T-helper 9 cell (primary cell): ENCODE results near the gene FAM120AOS.
"Not testable (repeated sequence)": the region's sequence is repeated elsewhere in the genome, so short reads cannot be mapped to it uniquely, and the experiment has no call there.

Experiments
- DNase-seq: peaks from one replicate; pipeline ENCODE4 v3.0.0-alpha.2; 2020

The FAM120AOS gene

DNA sequence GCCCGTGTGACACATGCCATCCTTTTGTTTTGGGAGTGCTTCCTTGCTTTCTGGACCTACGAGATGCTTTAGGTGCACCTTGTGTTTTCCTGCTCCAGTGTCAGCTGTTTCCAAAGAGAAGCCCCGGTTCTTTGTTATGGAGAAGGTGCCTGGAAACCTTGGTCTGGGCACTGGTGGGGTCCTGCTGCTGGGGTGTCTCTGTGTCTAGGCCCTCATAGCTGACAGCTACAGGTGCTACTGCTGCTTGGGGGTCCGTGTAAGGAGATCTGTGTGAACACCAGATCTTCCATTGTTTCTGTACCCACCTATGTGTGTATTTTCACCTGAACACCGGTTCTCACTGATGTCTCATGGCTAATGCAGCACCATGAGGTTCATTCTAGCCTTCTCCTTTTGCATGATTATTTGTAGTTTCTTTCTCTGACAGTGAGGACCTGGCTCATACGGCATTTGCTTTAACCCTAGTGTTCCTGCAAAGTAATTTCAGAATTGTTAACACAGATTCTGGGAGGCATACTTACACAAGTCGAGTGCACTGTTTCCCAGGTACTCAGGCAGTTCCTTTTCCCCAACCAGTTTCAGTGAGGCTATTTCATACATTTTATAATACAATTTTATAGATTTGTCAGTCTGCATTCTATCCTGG lies 13.2 kb upstream of the FAM120AOS start:
- no peak for DNase-seq

DNA sequence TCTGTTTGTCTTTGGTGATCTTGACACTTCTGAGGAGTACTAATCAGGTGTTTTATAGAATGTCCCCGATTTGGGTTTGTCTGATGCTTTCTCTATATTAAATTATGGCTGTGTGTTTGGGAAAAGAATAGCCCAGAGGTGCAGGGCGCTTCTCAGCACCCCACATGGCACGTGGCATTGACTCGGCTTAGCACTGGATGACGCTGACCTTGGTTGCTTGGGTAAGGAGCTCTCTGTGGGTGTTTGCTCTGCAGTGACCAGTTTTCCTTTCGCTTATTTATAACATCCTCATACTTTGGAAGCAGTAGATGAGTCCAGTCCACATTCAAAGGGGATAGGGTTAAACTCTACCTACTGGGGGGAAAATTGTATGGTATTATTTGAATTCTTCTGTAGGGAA lies 12.5 kb upstream of the FAM120AOS start:
- DNase-seq: no peak

DNA sequence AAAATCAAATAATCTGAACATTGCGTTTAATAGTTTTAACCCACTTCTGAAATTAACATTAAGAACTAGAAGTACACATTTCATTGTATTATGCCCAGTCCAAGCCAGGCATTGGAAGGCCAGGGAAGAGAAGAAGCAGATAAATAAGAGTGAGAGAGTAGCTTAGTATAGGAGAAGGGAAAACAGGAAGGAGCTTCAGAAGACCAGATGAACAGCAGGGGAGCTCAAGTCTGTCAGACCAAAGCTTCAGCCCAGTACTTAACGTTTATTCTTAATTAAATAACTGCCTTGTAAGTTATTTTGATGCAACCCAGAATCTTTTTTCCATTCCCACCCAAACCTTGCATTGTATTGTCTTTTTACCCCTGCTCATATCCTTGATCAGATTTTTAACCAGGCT lies 11.5 kb upstream of the FAM120AOS start:
- no peak for DNase-seq

DNA sequence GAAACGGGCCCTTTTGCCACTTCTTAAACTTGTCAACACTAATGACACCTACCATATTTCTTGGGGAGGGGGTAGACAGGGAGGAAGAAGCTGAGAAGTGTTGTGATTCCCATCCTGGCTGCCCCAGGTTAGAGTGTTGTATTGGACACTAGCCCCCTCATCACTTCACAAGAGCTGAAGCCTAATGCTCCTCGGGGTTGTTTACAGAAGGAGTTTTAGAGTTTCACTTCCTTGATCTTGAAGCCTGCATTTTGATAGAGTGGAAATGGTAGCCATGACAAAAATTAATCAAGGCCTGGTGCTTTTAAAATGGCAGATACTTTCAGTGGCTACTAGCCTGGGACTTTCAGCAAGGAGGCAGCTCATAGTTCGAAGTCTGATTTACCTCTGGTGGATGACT lies 11.0 kb upstream of the FAM120AOS start:
- DNase-seq: no peak

DNA sequence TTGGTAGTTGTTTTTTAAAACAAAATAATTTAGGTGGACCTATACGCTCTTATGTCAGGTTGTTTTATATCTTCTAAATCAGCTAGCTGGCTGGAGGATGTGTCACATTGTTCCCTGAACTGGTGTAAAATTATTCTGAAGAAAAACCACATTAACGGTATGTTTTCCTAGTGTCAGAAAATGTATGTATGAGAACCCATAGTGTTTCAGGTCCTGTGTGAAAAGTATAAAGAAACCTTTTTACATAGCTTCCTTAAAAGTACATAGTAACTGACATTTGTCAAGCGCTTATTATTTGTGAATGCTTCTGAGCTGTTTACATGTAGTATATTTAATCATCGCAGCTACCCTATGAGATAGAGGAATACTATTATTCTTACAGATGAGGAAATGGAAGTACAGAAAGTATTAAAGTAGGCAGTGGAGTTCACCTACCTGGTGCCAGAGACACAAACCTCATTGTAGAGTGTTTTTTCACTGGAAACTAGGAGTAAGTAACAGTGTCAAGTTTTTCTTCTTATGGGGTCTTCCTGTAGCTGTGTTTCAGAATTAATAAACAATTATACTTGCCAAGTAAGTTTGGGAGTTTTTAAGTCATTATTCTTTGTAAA lies 10.4 kb upstream of the FAM120AOS start:
- no peak for DNase-seq

DNA sequence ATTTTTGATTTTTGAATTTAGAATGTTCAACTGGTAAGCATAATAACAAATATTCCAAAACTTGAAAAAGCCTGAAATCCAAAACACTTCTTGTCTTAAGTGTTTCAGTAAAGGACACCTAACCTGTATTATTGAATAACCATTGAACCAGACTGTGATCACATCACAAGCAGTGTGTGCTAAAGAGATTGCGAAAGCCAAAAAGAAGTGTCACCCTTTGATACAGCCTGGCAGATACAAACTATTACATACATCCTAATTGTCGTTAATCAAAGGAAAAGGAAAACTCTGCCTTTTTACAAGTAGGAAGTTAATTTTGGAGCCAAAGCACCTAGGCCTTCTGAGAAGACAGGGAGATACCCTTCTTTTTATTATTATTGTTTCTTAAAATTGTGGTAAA lies 8.4 kb upstream of the FAM120AOS start:
- DNase-seq: no peak

DNA sequence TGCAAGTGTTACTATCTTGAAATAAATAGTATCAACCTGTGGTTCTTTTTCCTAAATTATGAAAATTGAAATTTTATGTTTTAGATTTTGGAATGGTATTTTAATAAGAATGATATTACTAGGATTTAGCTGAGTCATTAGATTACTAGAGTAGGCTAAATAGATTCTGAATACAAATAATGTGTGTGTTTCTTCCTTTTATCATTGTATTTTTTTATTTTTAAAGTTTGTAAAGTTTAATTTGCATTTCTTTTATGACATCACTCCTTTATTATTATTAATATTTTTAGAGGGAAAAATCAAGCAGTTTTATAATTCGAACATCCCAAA lies 8.0 kb upstream of the FAM120AOS start:
- no peak for DNase-seq

DNA sequence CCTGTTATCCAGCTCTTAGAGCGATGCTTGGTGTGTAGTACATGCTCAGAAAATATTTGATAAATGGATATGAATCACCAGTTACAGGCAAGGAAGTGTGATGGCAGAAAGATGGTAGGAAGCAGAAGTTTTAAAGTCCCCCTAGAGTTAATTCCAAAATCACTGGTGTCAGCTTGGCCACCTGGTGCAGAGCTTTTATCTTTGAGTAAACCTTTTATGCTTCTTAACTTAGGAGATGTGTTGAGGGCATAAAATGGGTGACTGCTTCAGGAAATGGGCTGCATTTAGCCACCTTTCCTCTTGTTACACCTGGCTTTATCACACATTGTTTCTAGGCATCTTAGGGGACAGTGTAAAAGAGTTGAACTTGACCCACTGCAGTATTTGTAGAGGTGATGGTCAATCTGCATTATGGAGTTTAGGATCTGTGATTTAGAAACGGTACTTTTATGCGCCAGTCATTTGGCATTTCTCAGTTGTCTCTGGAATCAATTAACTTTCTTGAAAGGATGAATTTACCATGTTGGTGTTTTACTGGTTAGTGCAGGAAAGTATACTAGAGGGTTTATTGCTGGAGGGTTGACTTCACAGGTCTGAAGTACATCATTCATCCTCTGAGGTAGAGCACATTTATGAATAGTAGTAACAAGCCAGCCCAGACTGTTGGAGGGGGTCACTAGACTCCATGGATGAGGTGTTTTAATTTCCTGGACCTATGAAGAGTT lies 7.5 kb upstream of the FAM120AOS start:
- no peak for DNase-seq

DNA sequence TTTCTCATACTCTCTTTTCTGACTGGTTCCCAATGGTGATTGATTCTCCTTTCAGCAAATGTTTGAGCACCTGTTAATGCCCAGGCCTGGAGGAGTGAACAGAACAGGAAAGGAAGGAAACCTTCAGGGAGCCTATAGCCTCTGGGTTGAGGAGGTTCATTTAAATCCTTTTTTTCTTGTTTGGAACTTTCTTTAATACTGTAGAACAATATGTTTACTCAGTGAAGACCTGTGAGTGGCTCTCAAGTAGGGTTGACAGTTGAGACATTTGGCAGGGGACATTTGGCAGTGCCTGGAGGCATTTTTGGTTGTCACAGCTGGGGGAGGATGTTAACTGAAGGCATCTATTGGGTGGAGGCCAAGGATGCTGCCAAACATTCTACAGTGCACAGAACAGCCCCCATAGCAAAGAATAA lies 6.1 kb upstream of the FAM120AOS start:
- DNase-seq: no peak

DNA sequence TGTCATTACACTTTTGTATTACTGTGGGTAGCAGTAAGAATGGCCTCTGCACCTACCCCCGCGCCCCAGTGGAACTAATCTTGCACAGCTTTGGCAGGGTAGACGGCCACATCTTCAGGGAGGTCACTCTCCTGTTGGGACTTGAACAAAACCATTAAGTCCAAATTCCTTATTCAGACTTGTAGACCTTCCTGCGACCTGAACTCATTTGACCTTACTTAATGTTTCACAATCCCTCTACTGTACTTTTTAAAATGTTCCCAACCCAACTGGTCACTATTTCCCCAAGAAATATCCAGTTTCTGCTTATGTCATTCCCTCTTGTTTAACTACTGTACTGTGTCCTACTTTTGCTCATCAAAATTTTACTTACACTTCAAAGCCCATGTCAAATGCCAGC lies 5.3 kb upstream of the FAM120AOS start:
- no peak for DNase-seq

DNA sequence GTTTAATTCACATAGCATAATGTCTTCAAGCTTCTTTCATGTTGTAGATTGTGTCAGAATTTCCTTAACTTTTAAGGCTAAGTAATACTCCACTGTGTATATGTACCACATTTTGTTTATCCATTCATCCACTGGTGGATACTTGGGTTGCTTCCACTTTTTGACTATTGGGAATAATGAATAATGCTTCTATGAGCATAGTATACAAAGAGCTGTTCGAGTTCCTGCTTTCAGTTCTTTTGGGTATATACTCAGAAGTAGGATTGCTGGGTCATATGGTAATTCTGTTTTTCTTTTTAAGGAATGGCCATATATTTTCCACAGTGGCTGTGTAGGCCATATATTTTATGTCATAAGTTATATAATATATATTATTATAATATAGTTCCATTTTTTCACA lies 3.6 kb upstream of the FAM120AOS start:
- DNase-seq: no peak

DNA sequence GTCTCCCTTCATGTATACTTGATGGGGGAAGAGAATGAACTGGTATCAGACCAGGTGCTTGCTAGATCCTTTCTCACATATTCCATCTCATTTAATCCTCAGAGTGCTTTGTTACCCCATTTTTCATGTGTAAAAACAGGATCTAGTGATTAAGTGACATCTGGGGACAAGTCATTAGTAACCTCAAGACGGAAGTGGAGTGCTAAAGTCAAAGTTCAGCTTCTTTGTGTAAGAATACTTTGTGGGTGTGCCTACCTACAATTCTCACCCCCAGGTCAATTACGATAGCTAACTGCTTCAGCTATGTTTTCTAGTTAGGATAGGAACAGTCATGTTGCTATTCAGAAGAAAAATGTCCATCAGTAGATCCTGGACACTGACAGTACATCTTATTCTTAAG lies 3.1 kb upstream of the FAM120AOS start:
- no peak for DNase-seq

DNA sequence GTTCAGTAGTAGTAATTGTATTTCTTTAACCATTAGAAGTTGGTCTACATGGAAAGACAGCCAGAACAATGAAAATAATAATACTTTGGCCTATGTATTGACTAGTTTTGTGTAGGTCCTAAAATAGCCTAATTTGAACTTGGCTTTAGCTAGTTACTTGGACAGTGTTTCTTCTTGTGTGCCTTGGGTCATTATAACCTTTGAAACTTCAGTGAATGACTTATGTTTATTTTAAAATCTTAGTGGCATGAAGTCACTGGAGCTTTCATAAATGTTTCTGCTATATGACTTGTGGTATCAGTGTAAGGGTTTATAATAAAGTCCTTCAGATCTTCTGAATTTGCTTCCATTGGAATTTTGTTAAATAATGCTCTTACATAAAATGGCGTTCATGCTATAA lies 2.6 kb upstream of the FAM120AOS start:
- DNase-seq: no peak

DNA sequence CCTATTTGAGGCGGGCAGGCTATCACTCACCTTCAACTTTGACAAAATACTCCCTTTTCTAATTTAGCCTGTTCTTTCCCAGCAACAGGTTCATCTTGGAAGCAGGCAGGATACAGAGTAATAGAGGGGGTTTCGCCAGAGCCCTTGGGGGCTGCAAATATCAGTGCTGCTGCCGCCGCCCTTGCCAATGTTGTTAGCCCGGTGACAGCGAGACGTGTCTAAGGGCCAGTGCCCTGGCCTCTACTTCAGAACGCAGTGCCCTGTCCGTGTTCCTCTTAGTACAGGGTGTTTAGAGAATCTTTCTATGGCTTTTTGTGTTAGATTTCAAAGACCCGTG lies 703 bp downstream of the FAM120AOS start:
- DNase-seq: no peak

DNA sequence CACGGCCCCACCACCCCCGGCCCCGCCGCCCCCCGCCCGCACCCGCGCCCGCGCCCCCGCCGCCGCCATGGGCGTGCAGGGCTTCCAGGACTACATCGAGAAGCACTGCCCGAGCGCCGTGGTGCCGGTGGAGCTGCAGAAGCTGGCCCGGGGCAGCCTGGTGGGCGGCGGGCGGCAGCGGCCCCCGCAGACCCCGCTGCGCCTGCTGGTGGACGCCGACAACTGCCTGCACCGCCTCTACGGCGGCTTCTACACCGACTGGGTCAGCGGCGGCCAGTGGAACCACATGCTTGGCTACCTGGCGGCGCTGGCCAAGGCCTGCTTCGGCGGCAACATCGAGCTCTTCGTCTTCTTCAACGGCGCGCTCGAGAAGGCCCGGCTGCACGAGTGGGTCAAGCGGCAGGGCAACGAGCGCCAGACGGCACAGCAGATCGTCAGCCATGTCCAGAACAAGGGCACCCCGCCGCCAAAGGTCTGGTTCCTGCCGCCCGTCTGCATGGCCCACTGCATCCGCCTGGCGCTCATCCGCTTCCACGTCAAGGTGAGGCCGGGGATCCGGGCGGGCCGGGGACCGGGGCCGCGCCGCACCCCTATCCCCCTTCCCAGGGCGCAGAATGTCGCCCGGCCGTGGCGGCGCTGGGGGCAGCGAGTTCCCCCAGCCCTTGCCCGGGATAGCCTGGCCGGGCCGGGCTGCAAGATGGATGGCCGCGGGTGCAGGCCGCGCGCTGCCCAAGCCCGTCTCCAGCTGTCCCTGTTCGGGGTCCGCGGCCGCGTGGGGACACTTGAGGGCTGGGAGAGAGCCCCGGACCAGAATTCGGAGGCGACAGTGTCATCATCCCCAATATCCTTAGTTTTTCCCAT lies 1.3 kb downstream of the FAM120AOS start:
- DNase-seq: peak; percentile 32

DNA sequence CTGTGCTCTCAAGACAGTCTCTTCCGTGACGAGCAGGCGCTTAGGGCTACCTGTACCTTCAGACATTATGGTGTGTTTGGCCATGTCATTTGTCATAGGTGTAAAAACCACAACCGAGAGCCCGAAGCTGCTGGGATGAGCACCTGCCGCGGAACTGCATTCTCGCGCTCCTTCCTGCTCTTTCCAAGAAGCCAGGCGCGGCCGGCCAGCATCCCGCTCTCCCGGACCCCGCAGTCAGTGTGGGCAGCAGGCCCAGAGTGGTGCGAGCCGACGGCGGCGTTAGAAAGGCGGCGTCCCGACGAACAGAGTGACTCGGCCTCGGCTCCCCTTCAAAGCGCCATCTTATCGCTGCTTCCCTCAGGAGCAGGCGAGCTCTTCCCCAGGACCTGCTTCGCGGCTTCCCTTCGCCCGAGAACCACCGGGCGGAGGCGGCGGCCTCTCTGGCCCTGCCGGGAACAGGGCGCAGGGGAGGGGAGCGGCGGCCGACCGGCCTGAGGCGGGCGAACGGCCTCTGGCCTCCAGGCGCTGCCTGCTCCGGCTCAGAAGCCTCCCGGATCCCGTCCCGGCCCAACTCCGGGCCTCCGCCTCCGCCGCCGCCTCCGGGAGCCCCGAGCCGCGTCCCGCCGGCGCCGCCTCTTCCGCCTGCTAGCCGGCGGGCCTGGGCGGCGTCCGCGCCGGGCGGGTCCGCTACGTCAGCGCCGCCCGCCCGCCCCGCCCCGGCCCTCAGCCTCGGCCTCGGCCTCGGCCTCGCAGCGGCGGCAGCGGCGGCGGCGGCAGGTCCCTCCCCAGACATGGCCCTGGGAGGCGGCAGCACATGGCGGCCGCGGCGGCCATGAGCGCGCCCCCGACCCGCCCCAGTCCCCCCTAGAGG lies 2.2 kb downstream of the FAM120AOS start, which contains the start of gene FAM120A:
TSS of gene FAM120A (plus strand) at position 741 of the 871 bp plus-strand sequence. CDS start 231 bp downstream, outside the sequence.
- DNase-seq: peak; percentile 66

DNA sequence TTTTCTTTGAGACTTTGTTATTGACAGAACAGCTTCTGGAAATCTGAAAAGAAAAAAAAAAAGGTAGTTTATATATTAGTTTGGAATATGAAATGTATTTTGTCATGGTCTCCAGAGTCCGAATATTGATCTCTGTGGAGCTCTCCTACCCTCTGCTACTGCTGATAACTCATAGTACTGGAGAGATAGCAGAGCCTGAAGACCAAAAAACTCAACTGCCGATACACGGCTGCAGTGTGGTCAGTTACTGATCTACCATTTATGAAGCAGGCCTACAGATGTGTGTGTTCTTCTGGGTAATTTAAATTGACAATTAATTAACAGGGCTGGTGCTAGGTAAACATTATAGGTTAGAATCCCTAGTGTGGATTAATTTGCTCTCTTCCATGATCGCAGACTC lies 5.7 kb downstream of the FAM120AOS start:
- no peak for DNase-seq

DNA sequence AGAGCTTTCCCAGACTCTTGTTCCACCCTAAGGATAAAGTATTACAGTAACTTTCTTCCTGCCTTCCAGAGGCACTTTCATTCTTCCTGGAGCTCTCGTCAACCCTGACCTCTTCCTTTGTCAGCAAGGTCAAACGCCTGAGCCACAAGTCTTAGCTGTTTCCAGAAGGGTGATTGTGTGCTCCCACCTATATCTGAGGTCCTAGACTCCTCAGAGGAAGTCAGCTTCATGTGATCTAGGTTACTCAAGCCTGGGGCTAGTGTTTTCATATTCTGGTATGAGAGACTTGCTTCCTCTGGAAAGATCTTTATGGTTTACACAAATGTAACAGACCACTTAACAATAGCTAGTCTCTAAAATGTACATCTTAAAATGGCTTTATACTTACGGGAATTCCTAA lies 7.3 kb downstream of the FAM120AOS start:
- no peak for DNase-seq

DNA sequence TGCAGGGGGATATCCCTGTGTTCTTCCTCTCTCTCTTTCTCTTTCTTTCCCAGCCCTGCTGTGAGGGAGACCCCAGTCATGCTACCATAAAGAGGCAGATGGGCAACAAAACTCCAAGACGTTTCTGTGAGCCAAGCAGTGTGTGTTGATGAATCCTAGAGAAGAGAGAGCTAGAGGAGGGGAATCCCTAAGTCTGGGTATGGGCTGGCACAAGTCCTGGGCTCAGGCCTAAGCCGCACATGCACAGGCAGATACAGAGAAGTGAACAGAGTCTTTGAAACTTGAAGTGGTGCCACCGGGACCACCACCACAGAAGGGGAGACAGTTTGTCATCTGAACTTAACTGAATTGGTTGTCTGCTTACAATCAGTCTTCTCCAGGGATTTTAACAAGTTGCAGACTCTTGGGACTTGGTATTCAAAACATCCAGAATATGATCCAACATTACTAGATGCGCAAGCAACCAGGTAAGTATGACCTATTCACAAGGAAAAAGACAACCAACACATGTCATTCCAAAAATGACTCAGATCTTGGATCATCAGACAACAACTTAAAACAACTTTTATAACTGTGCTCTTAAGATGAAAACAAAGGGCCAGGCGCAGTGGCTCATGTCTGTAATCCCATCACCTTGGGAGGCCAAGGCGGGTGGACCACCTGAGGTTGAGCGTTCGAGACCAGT lies 12.3 kb downstream of the FAM120AOS start:
- no peak for DNase-seq

DNA sequence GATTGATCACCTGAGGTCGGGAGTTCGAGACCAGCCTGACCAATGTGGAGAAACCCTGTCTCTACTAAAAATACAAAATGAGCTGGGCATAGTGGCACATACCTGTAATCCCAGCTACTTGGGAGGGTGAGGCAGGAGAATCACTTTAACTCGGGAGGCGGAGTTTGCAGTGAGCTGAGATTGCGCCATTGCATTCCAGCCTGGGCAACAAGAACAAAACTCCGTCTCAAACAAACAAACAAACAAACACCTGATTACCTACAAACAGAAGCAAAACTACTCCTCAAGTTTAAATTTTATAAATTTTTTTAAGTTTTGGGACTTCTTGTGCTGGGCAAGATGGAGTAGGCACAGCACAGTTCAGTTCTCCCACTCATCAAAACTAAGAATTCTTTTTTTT lies 14.1 kb downstream of the FAM120AOS start:
- not testable (repeated sequence) for DNase-seq

DNA sequence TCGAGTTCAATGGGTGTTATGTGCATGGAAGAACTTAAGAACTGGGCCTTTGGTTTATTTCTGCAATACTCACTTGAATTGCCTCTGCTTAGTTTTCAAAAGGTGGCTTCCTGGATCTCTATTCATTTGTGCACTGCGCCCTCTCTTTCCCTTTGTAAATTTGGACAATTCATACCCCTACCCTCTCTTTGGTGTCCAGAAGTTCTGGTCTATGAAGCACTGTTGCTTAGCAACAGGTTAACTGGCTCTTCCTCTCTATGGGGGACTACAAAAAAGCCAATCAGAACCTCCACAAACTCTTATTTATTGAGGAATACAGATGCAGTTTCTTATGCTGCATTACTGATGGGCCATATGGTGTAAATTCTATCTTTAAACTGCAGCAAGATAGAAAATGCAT lies 15.4 kb downstream of the FAM120AOS start:
- no peak for DNase-seq
